Measurements from ENCODE around the gene KIFC1. TPM values are rescaled to one million over a fixed set of nuclear protein-coding genes. Genes with fewer than 3 reads are reported as not detected.

The KIFC1 gene
- total and polyA plus RNA-seq, 9 of the 15 experiments (the other 6 are each of a cell fraction or from before 2014, with no cell fraction given), result 1.3 to 95.2 (median 76.9) TPM

DNA sequence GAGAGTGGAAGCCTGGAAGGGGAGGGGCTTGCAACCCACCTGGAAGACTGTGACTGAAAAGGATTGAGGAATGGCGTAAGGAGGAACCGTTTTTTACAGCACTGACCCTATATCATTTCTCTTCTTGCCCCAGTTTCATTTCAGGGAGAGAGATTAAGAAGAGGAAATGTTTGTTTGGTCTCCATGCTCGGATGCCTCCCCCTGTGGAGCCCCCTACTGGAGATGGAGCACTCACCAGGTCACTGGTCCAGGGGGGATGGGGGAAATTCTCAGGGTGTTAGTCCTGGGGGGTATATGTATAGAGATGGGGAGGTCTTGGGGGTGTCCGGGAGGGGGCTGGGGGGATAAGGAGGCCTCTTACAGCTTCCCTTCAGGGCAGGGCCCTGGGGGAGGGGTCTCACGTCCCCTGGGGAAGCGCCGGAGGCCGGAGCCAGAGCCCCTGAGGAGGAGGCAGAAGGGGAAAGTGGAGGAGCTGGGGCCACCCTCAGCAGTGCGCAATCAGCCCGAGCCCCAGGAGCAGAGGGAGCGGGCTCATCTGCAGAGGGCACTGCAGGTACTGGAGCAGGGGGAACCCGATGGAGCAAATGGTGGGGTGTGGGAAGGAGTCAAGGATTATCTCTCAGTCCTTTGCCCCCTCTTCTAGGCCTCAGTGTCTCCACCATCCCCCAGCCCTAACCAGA is 23.1 kb downstream of the KIFC1 start (continued):
- TF ChIP-seq, protein P1, sequence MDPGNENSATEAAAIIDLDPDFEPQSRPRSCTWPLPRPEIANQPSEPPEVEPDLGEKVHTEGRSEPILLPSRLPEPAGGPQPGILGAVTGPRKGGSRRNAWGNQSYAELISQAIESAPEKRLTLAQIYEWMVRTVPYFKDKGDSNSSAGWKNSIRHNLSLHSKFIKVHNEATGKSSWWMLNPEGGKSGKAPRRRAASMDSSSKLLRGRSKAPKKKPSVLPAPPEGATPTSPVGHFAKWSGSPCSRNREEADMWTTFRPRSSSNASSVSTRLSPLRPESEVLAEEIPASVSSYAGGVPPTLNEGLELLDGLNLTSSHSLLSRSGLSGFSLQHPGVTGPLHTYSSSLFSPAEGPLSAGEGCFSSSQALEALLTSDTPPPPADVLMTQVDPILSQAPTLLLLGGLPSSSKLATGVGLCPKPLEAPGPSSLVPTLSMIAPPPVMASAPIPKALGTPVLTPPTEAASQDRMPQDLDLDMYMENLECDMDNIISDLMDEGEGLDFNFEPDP (CRISPR knock-in tag; IDR thresholded peaks at IDR 0.05), result no peak
- 0 out of 4 replicates have a peak, but pooled peaks of 1 of the 2 experiments have one; percentile 21 for TF ChIP-seq BCLAF1 (IDR thresholded peaks at IDR 0.05; ENCODE audit: borderline replicate concordance in 1 of 2, control insufficient read depth in 1 of 2, low read depth in 2 of 2, low read length in 1 of 2)

- CTCF ChIA-PET (ENCODE audit: low intra/inter-chr PET ratio), result no interaction called here
- Histone ChIP-seq H3K4me3 (0 out of 2 replicates have a peak overlapping the region, but pooled peaks have one; percentile 84), H3K9ac (ENCODE audit: insufficient read depth in 1 of 2, low read depth in 2 of 2, low read length in 2 of 2) (peak overlapping the region in 1 of 2 experiments; percentile 59; a peak in 1 of 4 replicates), H3K4me2 (ENCODE audit: insufficient read depth, low read length) (peak overlapping the region; percentile 49), H3K79me2 (ENCODE audit: control insufficient read depth, insufficient read depth, low read length) (peaks cover 53% of the 10 kb centered on the region), H4K20me1 (replicated peaks; ENCODE audit: control insufficient read depth, insufficient read depth, low read length) (peaks cover 5% of the 10 kb centered on the region), H3K9me1 (ENCODE audit: control insufficient read depth, insufficient read depth, low read length) (no peaks in the 10 kb centered on the region), H2AFZ (ENCODE audit: low read depth, low read length) (no peak overlapping the region), H3K4me1 (replicated peaks in 1 of 2; ENCODE audit: control insufficient read depth in 2 of 2, insufficient read depth in 2 of 2, low read length in 2 of 2) (peaks cover 37 to 55% of the 10 kb centered on the region in 2 experiments), H3K36me3 (ENCODE audit: control insufficient read depth, insufficient read depth, low read length) (peaks cover 50% of the 10 kb centered on the region; the same call in 2 of the 3 replicates), H3K9me3 (replicated peaks; ENCODE audit: control insufficient read depth, insufficient read depth, low read depth, low read length) (no peaks in the 10 kb centered on the region), H3K27ac (ENCODE audit: extremely low read depth, low read depth, low read length) (no peak overlapping the region), H3K27me3 (ENCODE audit: control insufficient read depth in 2 of 2, insufficient read depth in 2 of 2, low read length in 2 of 2) (no peaks in the 10 kb centered on the region)
- 85% methylated on average over 8 of the region's 9 CpGs for WGBS (ENCODE audit: insufficient coverage, low coverage, missing lambda C conversion rate)
- intact Hi-C loops (cut with micrococcal nuclease) (no loop called here), in situ Hi-C loops (cut with MboI) (no loop called here)
- no peak for ATAC-seq
- no peak for DNase-seq (ENCODE audit: extremely low read depth in 1 of 4, low spot score in 3 of 4)
- no TSS peak for BruUV-seq (replicated peaks)
- POLR2A ChIA-PET, result interaction anchor here (0.5 to 2.1 kb wide), 6 partner anchors 10 to 139 kb away, joined by 3 to 7 read pairs (median 4); partner anchors contain the start of gene B3GALT4
- FAIRE-seq, result no peak
- TF ChIP-seq HNRNPLL (IDR thresholded peaks at IDR 0.05; ENCODE audit: low read depth, low read length, poor library complexity, severe bottlenecking) (no peak), RBFOX2 (IDR thresholded peaks at IDR 0.05; ENCODE audit: low read depth, low read length) (0 out of 2 replicates have a peak, but pooled peaks have one; percentile 5), ETV5 (CRISPR knock-in tag; IDR thresholded peaks at IDR 0.05; ENCODE audit: low read depth) (0 out of 2 replicates have a peak, but pooled peaks have one; percentile 23)
- TF ChIP-seq, protein P2, sequence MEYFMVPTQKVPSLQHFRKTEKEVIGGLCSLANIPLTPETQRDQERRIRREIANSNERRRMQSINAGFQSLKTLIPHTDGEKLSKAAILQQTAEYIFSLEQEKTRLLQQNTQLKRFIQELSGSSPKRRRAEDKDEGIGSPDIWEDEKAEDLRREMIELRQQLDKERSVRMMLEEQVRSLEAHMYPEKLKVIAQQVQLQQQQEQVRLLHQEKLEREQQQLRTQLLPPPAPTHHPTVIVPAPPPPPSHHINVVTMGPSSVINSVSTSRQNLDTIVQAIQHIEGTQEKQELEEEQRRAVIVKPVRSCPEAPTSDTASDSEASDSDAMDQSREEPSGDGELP (CRISPR knock-in tag; IDR thresholded peaks at IDR 0.05; ENCODE audit: borderline replicate concordance), result 0 out of 2 replicates have a peak, but pooled peaks have one; percentile 30
- TF ChIP-seq, protein P3, sequence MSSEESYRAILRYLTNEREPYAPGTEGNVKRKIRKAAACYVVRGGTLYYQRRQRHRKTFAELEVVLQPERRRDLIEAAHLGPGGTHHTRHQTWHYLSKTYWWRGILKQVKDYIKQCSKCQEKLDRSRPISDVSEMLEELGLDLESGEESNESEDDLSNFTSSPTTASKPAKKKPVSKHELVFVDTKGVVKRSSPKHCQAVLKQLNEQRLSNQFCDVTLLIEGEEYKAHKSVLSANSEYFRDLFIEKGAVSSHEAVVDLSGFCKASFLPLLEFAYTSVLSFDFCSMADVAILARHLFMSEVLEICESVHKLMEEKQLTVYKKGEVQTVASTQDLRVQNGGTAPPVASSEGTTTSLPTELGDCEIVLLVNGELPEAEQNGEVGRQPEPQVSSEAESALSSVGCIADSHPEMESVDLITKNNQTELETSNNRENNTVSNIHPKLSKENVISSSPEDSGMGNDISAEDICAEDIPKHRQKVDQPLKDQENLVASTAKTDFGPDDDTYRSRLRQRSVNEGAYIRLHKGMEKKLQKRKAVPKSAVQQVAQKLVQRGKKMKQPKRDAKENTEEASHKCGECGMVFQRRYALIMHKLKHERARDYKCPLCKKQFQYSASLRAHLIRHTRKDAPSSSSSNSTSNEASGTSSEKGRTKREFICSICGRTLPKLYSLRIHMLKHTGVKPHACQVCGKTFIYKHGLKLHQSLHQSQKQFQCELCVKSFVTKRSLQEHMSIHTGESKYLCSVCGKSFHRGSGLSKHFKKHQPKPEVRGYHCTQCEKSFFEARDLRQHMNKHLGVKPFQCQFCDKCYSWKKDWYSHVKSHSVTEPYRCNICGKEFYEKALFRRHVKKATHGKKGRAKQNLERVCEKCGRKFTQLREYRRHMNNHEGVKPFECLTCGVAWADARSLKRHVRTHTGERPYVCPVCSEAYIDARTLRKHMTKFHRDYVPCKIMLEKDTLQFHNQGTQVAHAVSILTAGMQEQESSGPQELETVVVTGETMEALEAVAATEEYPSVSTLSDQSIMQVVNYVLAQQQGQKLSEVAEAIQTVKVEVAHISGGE (CRISPR knock-in tag; IDR thresholded peaks at IDR 0.05), result no peak
Observed at GRCh38 chr6:33415831-33416230, 24.2 kb downstream of the KIFC1 start.
